ENCODE results near the gene ZNF785.

ZNF785 gene

GRCh38 chr16:30535777-30536190 is 49.7 kb downstream of the ZNF785 start:
- TF ChIP-seq CTCF (conservative IDR thresholded peaks at IDR 0.05; ENCODE audit: low read depth, low read length): peak; percentile 73
- peak overlapping the region; percentile 59 for H3K4me3 ChIP-seq (ENCODE audit: low read length)
- DNase-seq (ENCODE audit: low read depth): no peak

GRCh38 chr16:30535106-30535776 is 50.3 kb downstream of the ZNF785 start:
- DNase-seq (ENCODE audit: low read depth): no peak
- TF ChIP-seq CTCF (conservative IDR thresholded peaks at IDR 0.05; ENCODE audit: low read depth, low read length): no peak
- H3K4me3 ChIP-seq (ENCODE audit: low read length): peak overlapping the region; percentile 59

- TF ChIP-seq CTCF (conservative IDR thresholded peaks at IDR 0.05; ENCODE audit: low read depth, low read length): no peak
- peak within 1 kb of the TSS; percentile 59 for H3K4me3 ChIP-seq (ENCODE audit: low read length)
- DNase-seq (ENCODE audit: low read depth): peak; percentile 39
Measured at GRCh38 chr16:30534368-30535105, 51.0 kb downstream of the ZNF785 start, which contains the start of gene ZNF747. ZNF747 (minus strand) TSS chr16:30534858; CDS start chr16:30534679, 179 bp downstream.

GRCh38 chr16:30533748-30534367 is 51.6 kb downstream of the ZNF785 start:
- no peak for DNase-seq (ENCODE audit: low read depth)
- H3K4me3 ChIP-seq (ENCODE audit: low read length): peak overlapping the region; percentile 59
- TF ChIP-seq CTCF (conservative IDR thresholded peaks at IDR 0.05; ENCODE audit: low read depth, low read length): no peak

- TF ChIP-seq CTCF (conservative IDR thresholded peaks at IDR 0.05; ENCODE audit: low read depth, low read length): no peak
- H3K4me3 ChIP-seq (ENCODE audit: low read length): no peak overlapping the region
- no peak for DNase-seq (ENCODE audit: low read depth)
Measured at GRCh38 chr16:30533146-30533522, 52.4 kb downstream of the ZNF785 start.

- no peak for DNase-seq (ENCODE audit: low read depth)
- no peak overlapping the region for H3K4me3 ChIP-seq (ENCODE audit: low read length)
- TF ChIP-seq CTCF (conservative IDR thresholded peaks at IDR 0.05; ENCODE audit: low read depth, low read length): no peak
Measured at GRCh38 chr16:30532285-30533145, 53.0 kb downstream of the ZNF785 start.

Measured in retinal pigment epithelial cell (primary cell).